Suprapubic skin (tissue), 4 donors: Measurements from ENCODE around the gene FAP. TPM values are rescaled to one million over a fixed set of nuclear protein-coding genes. Genes with fewer than 3 reads are reported as not detected.

Experiments used
- DNase-seq, 2 donors: peaks; one replicate each; pipeline ENCODE4 v3.0.0-alpha.2; 2019; ENCODE audit warnings: low spot score in 2 of 2
- H3K27ac ChIP-seq: fragments of 200-600 bp; sonication (generic); one replicate; pipeline ENCODE4 v1.5.1; 2019
- H3K27me3 ChIP-seq: fragments of 200-600 bp; sonication (generic); one replicate; pipeline ENCODE4 v1.5.1; 2019
- H3K36me3 ChIP-seq: fragments of 200-600 bp; sonication (generic); one replicate; pipeline ENCODE4 v1.5.1; 2019
- H3K4me1 ChIP-seq: fragments of 200-600 bp; sonication (generic); one replicate; pipeline ENCODE4 v1.5.1; 2019
- H3K4me3 ChIP-seq: fragments of 200-600 bp; sonication (generic); one replicate; pipeline ENCODE4 v1.5.1; 2019; ENCODE audit warnings: mild to moderate bottlenecking
- H3K9me3 ChIP-seq: fragments of 200-600 bp; sonication (generic); one replicate; pipeline ENCODE4 v1.5.1; 2019
- CTCF ChIP-seq, 2 donors: fragments of 200-600 bp in 1 of 2; fragments of 450-650 bp in 1 of 2; sonication (generic) in 1 of 2; IDR thresholded peaks; one replicate each; pipeline ENCODE4 v1.5.1; 2016 to 2019; ENCODE audit warnings: antibody characterized with exemption in 2 of 2, mild to moderate bottlenecking in 1 of 2, moderate library complexity in 1 of 2
- EP300 ChIP-seq: sonication (generic); formaldehyde crosslinking; IDR thresholded peaks from one replicate; pipeline ENCODE4 v1.6.1; 2017; ENCODE audit warnings: antibody characterized with exemption
- POLR2A ChIP-seq, 2 donors: fragments of 450-650 bp; IDR thresholded peaks; one replicate each; pipeline ENCODE4 v1.6.1; 2017; ENCODE audit warnings: antibody characterized with exemption in 2 of 2, mild to moderate bottlenecking in 2 of 2, moderate library complexity in 2 of 2
- POLR2AphosphoS5 ChIP-seq, 3 donors: sonication (generic); formaldehyde crosslinking; IDR thresholded peaks; one replicate each; pipeline ENCODE4 v1.6.1; 2017; ENCODE audit warnings: antibody characterized with exemption in 3 of 3
- WGBS: methylation state at CpG from one replicate; pipeline ENCODE4 v1.1.5; 2018; 5-methylcytosine and 5-hydroxymethylcytosine counted together
- total RNA-seq, 4 donors: library from RNA; depleted of rRNA; stranded (reverse); fragments of >200 nt; gene quantifications; one replicate each; pipeline ENCODE4 v1.1.0, GENCODE V29; 2016

The FAP gene
- total RNA-seq, 4 donors from 2014 or later = 1.8 to 4.5 (median 2.8) TPM

GRCh38 chr2:162166174-162166573, 77.1 kb downstream of the FAP start:
- Histone ChIP-seq H3K27me3 (no peaks in the 10 kb centered on the region), H3K4me3 (no peak overlapping the region), H3K36me3 (no peaks in the 10 kb centered on the region), H3K27ac (no peak overlapping the region), H3K9me3 (no peaks in the 10 kb centered on the region), H3K4me1 (no peaks in the 10 kb centered on the region)
- TF ChIP-seq POLR2AphosphoS5 (IDR thresholded peaks at IDR 0.05) = no peak
- no peak for TF ChIP-seq EP300
- TF ChIP-seq POLR2A (IDR thresholded peaks at IDR 0.05) = no peak
- no peak for TF ChIP-seq CTCF (IDR thresholded peaks at IDR 0.05)
- DNase-seq = no peak

- 41% methylated on average over 2 of the region's 2 CpGs for WGBS
- no peak for TF ChIP-seq POLR2AphosphoS5 (IDR thresholded peaks at IDR 0.05)
- no peak for TF ChIP-seq CTCF (IDR thresholded peaks at IDR 0.05)
- TF ChIP-seq POLR2A (IDR thresholded peaks at IDR 0.05) = no peak
- no peak for TF ChIP-seq EP300
- no peak for DNase-seq
- Histone ChIP-seq H3K27me3 (no peaks in the 10 kb centered on the region), H3K4me3 (no peak overlapping the region), H3K4me1 (no peaks in the 10 kb centered on the region), H3K36me3 (no peaks in the 10 kb centered on the region), H3K9me3 (no peaks in the 10 kb centered on the region), H3K27ac (no peak overlapping the region)
Measured at GRCh38 chr2:162164802-162165201, 78.4 kb downstream of the FAP start.

- no peaks in the 10 kb centered on the region for H3K9me3 ChIP-seq
- DNase-seq = no peak
- no peaks in the 10 kb centered on the region for H3K4me1 ChIP-seq
- H3K4me3 ChIP-seq = no peak overlapping the region
- H3K27ac ChIP-seq = no peak overlapping the region
- H3K36me3 ChIP-seq = no peaks in the 10 kb centered on the region
- TF ChIP-seq POLR2A (IDR thresholded peaks at IDR 0.05) (no peak), CTCF (IDR thresholded peaks at IDR 0.05) (no peak), EP300 (no peak)
- no peaks in the 10 kb centered on the region for H3K27me3 ChIP-seq
- WGBS = 90% methylated on average over 6 of the region's 6 CpGs
Measured at GRCh38 chr2:162159446-162159845, 83.8 kb downstream of the FAP start.

GRCh38 chr2:162156149-162156548, 87.1 kb downstream of the FAP start:
- 82% methylated on average over 3 of the region's 3 CpGs for WGBS
- Histone ChIP-seq H3K27me3 (no peaks in the 10 kb centered on the region), H3K27ac (no peak overlapping the region)

GRCh38 chr2:162155093-162155492, 88.2 kb downstream of the FAP start:
- Histone ChIP-seq H3K9me3 (no peaks in the 10 kb centered on the region), H3K4me3 (no peak overlapping the region), H3K4me1 (no peaks in the 10 kb centered on the region), H3K36me3 (no peaks in the 10 kb centered on the region), H3K27ac (no peak overlapping the region), H3K27me3 (no peaks in the 10 kb centered on the region)
- TF ChIP-seq POLR2AphosphoS5 (IDR thresholded peaks at IDR 0.05) (no peak), CTCF (IDR thresholded peaks at IDR 0.05) (no peak), POLR2A (IDR thresholded peaks at IDR 0.05) (no peak), EP300 (no peak)
- DNase-seq = no peak
- 93% methylated on average over 3 of the region's 3 CpGs for WGBS

More at GRCh38 chr2:162156149-162156548, 87.1 kb downstream of the FAP start:
- Histone ChIP-seq H3K4me3 (no peak overlapping the region), H3K4me1 (no peaks in the 10 kb centered on the region), H3K9me3 (no peaks in the 10 kb centered on the region), H3K36me3 (no peaks in the 10 kb centered on the region)
- no peak for TF ChIP-seq EP300
- no peak for DNase-seq

GRCh38 chr2:162153608-162154224, 89.5 kb downstream of the FAP start:
- peak in 1 of 2 donors; percentile 62 for DNase-seq
- WGBS = 7% methylated on average over 5 of the region's 5 CpGs
- H3K4me3 ChIP-seq = no peak overlapping the region

More at GRCh38 chr2:162153608-162154224, 89.5 kb downstream of the FAP start:
- TF ChIP-seq POLR2AphosphoS5 (IDR thresholded peaks at IDR 0.05) (no peak), EP300 (no peak), POLR2A (IDR thresholded peaks at IDR 0.05) (no peak), CTCF (IDR thresholded peaks at IDR 0.05) (peak in 1 of 2 donors; percentile 34)
- Histone ChIP-seq H3K27ac (no peak overlapping the region), H3K27me3 (no peaks in the 10 kb centered on the region), H3K36me3 (no peaks in the 10 kb centered on the region), H3K4me1 (no peaks in the 10 kb centered on the region), H3K9me3 (no peaks in the 10 kb centered on the region)
